Heart left ventricle (tissue), 13 donors: ENCODE measurements around the gene DUSP11.

Source experiments
- CTCF ChIP-seq, 12 donors: fragments of 200-600 bp; sonication (generic) in 4 of 12; IDR thresholded peaks; one replicate each; pipeline versions ENCODE4 v1.5.0 to v1.8.0; 2018 to 2022; ENCODE audit warnings: antibody characterized with exemption in 12 of 12, mild to moderate bottlenecking in 5 of 12
- POLR2A ChIP-seq, 2 donors: fragments of 450-650 bp; IDR thresholded peaks; one replicate each; pipeline ENCODE4 v1.6.1; 2017; ENCODE audit warnings: antibody characterized with exemption in 2 of 2, mild to moderate bottlenecking in 2 of 2, moderate library complexity in 2 of 2
- donor health status: ischemic (EF 13 %, LVEDD 7.1; RV severe dilation, severe dysfunction).
- donor health status: DM: no; HTN: yes; CAD: no.
- donor health status: DM: no; HTN: no; CAD: no.
- donor health status: ischemic (EF 25% LVEDD 6.9; RV normal size, moderate dysfunction).
- donor health status: ischemic (EF 25% LVEDD 5.7; RV mildly dilated, moderate dysfunction).
- donor health status: ischemic (EF 35%, LVEDD 5.7; RV mildly dilated, moderate dysfunction).
- donor health status: nonischemic (EF 11% LVEDD 7.7; RV severe dilation, severe dysfunction).
- donor health status: DM: yes; HTN: yes; CAD: no.
- donor health status: PGD.
- donor health status: ischemic (EF 29% LVEDD 5.4; RV normal size, mild dysfunction).
- donor health status: nonischemic (EF 23%, LVEDD 6.1; RV moderate dilation, normal function).

GRCh38 chr2:73821227-73821626 is 41.3 kb upstream of the DUSP11 start:
- TF ChIP-seq CTCF (IDR thresholded peaks at IDR 0.05) (no peak), POLR2A (IDR thresholded peaks at IDR 0.05) (no peak)
